Vagina (tissue), 2 donors: ENCODE results near the gene FXN.

Source experiments
- POLR2AphosphoS5 ChIP-seq, 2 donors: sonication (generic); formaldehyde crosslinking; IDR thresholded peaks; one replicate each; pipeline ENCODE4 v1.9.0; 2017; ENCODE audit warnings: antibody characterized with exemption in 2 of 2, mild to moderate bottlenecking in 2 of 2, low read depth in 1 of 2; ENCODE audit not compliant: insufficient read depth in 1 of 2
- TF ChIP-seq, protein P1 (sequence below), 3 experiments: fragments of 450-650 bp in 2 of 3; fragments of 200-600 bp in 1 of 3; sonication (generic) in 1 of 3; IDR thresholded peaks; one replicate each; pipeline ENCODE4 v1.5.1; 2017 to 2019; ENCODE audit warnings: antibody characterized with exemption in 3 of 3, mild to moderate bottlenecking in 2 of 3, moderate library complexity in 2 of 3

DNA sequence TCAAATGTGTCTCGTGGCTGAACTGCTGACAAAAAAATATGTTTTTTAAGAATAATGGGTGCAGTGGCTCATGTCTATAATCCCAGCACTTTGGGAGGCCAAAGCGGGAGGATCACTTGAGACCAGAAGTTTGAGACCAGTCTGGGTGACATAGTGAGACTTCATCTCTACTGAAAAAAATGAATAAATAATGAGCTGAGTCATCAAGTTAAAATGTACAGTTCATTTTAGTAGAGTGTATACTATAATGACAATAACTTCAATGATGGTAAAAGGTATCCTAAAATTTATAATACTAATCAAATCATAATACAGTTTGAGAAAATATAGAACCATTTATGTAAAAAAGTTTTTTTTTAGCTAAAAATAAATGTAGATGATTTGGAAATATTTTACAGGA is 100.6 kb downstream of the FXN start:
- TF ChIP-seq, protein P1, sequence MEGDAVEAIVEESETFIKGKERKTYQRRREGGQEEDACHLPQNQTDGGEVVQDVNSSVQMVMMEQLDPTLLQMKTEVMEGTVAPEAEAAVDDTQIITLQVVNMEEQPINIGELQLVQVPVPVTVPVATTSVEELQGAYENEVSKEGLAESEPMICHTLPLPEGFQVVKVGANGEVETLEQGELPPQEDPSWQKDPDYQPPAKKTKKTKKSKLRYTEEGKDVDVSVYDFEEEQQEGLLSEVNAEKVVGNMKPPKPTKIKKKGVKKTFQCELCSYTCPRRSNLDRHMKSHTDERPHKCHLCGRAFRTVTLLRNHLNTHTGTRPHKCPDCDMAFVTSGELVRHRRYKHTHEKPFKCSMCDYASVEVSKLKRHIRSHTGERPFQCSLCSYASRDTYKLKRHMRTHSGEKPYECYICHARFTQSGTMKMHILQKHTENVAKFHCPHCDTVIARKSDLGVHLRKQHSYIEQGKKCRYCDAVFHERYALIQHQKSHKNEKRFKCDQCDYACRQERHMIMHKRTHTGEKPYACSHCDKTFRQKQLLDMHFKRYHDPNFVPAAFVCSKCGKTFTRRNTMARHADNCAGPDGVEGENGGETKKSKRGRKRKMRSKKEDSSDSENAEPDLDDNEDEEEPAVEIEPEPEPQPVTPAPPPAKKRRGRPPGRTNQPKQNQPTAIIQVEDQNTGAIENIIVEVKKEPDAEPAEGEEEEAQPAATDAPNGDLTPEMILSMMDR (IDR thresholded peaks at IDR 0.05): no peak
- TF ChIP-seq POLR2AphosphoS5 (IDR thresholded peaks at IDR 0.05; ENCODE audit: insufficient read depth in 1 of 2, low read depth in 1 of 2): no peak
